GM12873 (cell line): Measurements from ENCODE around the gene IGHMBP2.

Experiments
- CTCF ChIP-seq: IDR thresholded peaks from 2 replicates; pipeline ENCODE4 v1.5.1; 2012; ENCODE audit warnings: low read depth, mild to moderate bottlenecking, moderate library complexity, low read length, control low read depth; ENCODE audit not compliant: insufficient read depth; ENCODE audit errors: missing control alignments

Gene IGHMBP2

GRCh38 chr11:68893282-68893681, 10.4 kb upstream of the IGHMBP2 start:
- TF ChIP-seq CTCF = no peak

- no peak for TF ChIP-seq CTCF
Observed at GRCh38 chr11:68896171-68896959, 7.3 kb upstream of the IGHMBP2 start.

- no peak for TF ChIP-seq CTCF
Observed at GRCh38 chr11:68897441-68897840, 6.2 kb upstream of the IGHMBP2 start.

GRCh38 chr11:68900835-68901381, 2.8 kb upstream of the IGHMBP2 start:
- TF ChIP-seq CTCF = no peak

- TF ChIP-seq CTCF = no peak
Observed at GRCh38 chr11:68904248-68904847, 657 bp downstream of the IGHMBP2 start.

- no peak for TF ChIP-seq CTCF
Observed at GRCh38 chr11:68905421-68906360, 2.0 kb downstream of the IGHMBP2 start.
